Activated T-helper 1 cell treated with anti-CD3 and anti-CD28 coated beads, Interleukin-12 subunit alpha, Interleukin-12 subunit beta, Interleukin-2, Interleukin-4 antibody, amounts not matched to agents 30 ng/mL and 10 ng/mL and 1 ng/mL, durations not matched to agents 14 hours and 24 hours and 36 hours (primary cell): Measurements from ENCODE around the gene LMF1. TPM values are rescaled to one million over a fixed set of nuclear protein-coding genes. Genes with fewer than 3 reads are reported as not detected.
"Not testable (repeated sequence)": the region's sequence is repeated elsewhere in the genome, so short reads cannot be mapped to it uniquely, and the experiment has no call there.

ENCODE experiments used
- DNase-seq: peaks from one replicate; pipeline ENCODE4 v3.0.0; 2021; ENCODE audit warnings: low spot score
- H3K27ac Mint-ChIP-seq: one replicate; pipeline ENCODE4 v1.8.0; 2021; ENCODE audit warnings: mild to moderate bottlenecking, mixed read lengths
- H3K27me3 Mint-ChIP-seq: one replicate; pipeline ENCODE4 v1.8.0; 2022; ENCODE audit warnings: mild to moderate bottlenecking, moderate library complexity, mixed read lengths; ENCODE audit not compliant: insufficient read depth
- H3K36me3 Mint-ChIP-seq: one replicate; pipeline ENCODE4 v1.8.0; 2021; ENCODE audit warnings: low read depth, mixed read lengths
- H3K4me1 Mint-ChIP-seq: one replicate; pipeline ENCODE4 v1.8.0; 2021; ENCODE audit warnings: low read depth, mixed read lengths
- H3K4me3 Mint-ChIP-seq: one replicate; pipeline ENCODE4 v1.8.0; 2021; ENCODE audit warnings: mild to moderate bottlenecking, moderate library complexity, mixed read lengths
- H3K9me3 Mint-ChIP-seq: one replicate; pipeline ENCODE4 v1.8.0; 2021; ENCODE audit warnings: mixed read lengths
- intact Hi-C: fragments of 100-400 bp; cut with micrococcal nuclease; formaldehyde crosslinking; loops from one replicate; pipeline ENCODE4 v1.15.1; 2024
- total RNA-seq: library from RNA; stranded (reverse); gene quantifications from 2 replicates; pipeline ENCODE4 v1.2.3, GENCODE V29; 2022

Gene LMF1
- total RNA-seq, 1 donor from 2014 or later = 10.4 TPM

DNA sequence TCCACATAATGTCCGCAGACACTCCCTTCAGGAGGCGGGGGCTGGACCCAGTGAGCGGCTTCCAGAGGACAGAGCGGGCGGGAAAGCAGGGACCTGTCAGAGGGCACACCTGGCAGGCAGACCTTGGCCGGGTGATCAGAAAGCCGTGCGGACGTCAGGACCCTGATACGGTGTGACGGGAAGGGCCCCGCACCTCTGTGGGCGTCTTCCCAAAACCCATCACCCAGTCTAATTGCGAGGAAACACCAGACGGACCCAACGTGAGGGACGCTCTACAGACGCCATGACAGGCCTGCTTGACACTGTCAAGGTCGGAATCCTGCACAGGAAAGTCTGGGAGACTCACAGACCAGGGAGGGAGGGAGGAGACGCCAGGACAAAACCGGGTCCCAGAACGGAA is 8.4 kb downstream of the LMF1 start:
- H3K9me3 Mint-ChIP-seq = peaks cover 4% of the 10 kb centered on the region
- no peak overlapping the region for H3K27ac Mint-ChIP-seq
- no peak for DNase-seq
- peaks cover 11% of the 10 kb centered on the region for H3K36me3 Mint-ChIP-seq
- H3K27me3 Mint-ChIP-seq = no peaks in the 10 kb centered on the region
- no peak overlapping the region for H3K4me3 Mint-ChIP-seq
- intact Hi-C loops = no loop called here
- H3K4me1 Mint-ChIP-seq = peaks cover 19% of the 10 kb centered on the region

DNA sequence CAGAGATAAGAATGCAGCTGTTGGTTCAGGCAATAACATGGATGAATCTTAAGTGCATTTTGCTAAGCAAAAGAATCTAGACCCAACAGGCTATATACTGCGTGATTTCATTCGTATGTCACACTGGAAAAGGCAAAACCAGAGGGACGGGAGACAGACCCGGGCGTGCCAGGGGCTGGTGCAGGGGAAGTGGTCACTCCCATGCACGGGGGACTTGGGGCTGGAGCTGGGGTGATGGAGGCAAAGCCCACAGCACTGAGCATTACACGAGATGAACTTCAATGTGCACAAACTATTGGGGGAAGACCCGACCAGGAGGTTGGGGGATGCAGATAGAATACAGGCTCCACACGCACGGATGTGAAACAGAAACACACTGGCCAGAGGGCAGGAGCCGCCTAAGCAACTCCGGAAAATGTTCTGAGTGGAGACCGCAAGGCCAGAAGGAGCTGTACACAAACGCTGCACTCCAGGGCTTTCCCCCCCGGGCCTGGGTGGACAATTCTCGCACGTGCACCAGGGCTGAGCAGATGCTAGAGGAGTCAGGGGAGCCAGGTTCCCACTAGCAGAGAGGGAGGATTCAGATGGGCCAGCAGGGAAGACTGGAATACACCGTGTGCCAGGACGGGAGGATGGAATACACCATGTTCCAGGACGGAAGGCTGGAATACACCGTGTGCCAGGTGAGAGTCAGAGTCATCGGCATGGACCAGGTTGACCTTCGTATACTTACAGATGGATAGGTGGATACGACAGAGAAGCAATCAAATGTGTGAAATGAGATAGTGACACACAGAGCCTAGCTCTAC is 11.3 kb downstream of the LMF1 start:
- Mint-ChIP-seq H3K4me3 (no peak overlapping the region), H3K36me3 (no peaks in the 10 kb centered on the region), H3K9me3 (no peaks in the 10 kb centered on the region), H3K27me3 (no peaks in the 10 kb centered on the region), H3K4me1 (peaks cover 14% of the 10 kb centered on the region), H3K27ac (no peak overlapping the region)
- no peak for DNase-seq
- intact Hi-C loops = no loop called here

- H3K9me3 Mint-ChIP-seq, H3K27me3 Mint-ChIP-seq, H3K36me3 Mint-ChIP-seq, DNase-seq, H3K4me1 Mint-ChIP-seq, intact Hi-C loops, H3K4me3 Mint-ChIP-seq, H3K27ac Mint-ChIP-seq: not testable (repeated sequence)
These were observed 15.0 kb downstream of the LMF1 start for GRCh38 chr16:955766-956165.

GRCh38 chr16:953818-954217 is 17.0 kb downstream of the LMF1 start:
- H3K27ac Mint-ChIP-seq, H3K4me1 Mint-ChIP-seq, H3K9me3 Mint-ChIP-seq, H3K27me3 Mint-ChIP-seq, DNase-seq, H3K4me3 Mint-ChIP-seq, H3K36me3 Mint-ChIP-seq, intact Hi-C loops: not testable (repeated sequence)

DNA sequence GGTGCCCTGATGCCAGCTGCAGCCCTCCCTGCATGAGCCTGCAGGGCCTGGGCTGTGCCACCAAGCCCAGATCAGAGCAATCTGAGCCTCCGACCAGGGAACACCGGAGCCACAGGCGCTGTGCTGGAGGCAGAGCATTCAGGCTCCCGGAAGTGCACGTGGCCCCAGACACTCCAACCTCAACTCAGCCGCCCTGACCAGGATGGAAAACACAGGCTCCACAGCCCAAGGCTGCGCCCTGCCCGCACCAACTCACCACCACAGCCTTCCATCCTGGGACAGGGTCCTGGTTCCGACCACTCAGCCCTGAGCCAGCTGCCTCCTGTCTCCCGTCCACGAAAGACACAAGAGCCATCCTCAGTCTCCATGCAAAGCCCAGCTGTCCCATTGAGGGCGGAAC is 18.5 kb downstream of the LMF1 start:
- Mint-ChIP-seq H3K4me3 (no peak overlapping the region), H3K27ac (no peak overlapping the region), H3K36me3 (peaks cover 9% of the 10 kb centered on the region), H3K27me3 (no peaks in the 10 kb centered on the region), H3K9me3 (no peaks in the 10 kb centered on the region), H3K4me1 (no peaks in the 10 kb centered on the region)
- intact Hi-C loops = no loop called here
- DNase-seq = no peak

- Mint-ChIP-seq H3K4me1 (no peaks in the 10 kb centered on the region), H3K27ac (no peak overlapping the region), H3K9me3 (no peaks in the 10 kb centered on the region), H3K4me3 (no peak overlapping the region), H3K27me3 (no peaks in the 10 kb centered on the region), H3K36me3 (peaks cover 9% of the 10 kb centered on the region)
- intact Hi-C loops = no loop called here
- no peak for DNase-seq
These were observed 19.0 kb downstream of the LMF1 start for GRCh38 chr16:951660-952301.

GRCh38 chr16:950733-951573 is 19.8 kb downstream of the LMF1 start:
- DNase-seq, H3K27me3 Mint-ChIP-seq, H3K36me3 Mint-ChIP-seq, H3K4me1 Mint-ChIP-seq, H3K27ac Mint-ChIP-seq, intact Hi-C loops, H3K9me3 Mint-ChIP-seq, H3K4me3 Mint-ChIP-seq: not testable (repeated sequence)

GRCh38 chr16:948767-949166 is 22.0 kb downstream of the LMF1 start:
- H3K27ac Mint-ChIP-seq, H3K4me3 Mint-ChIP-seq, H3K4me1 Mint-ChIP-seq, H3K9me3 Mint-ChIP-seq, H3K27me3 Mint-ChIP-seq, H3K36me3 Mint-ChIP-seq, intact Hi-C loops, DNase-seq: not testable (repeated sequence)

- DNase-seq, H3K27ac Mint-ChIP-seq, H3K27me3 Mint-ChIP-seq, H3K9me3 Mint-ChIP-seq, intact Hi-C loops, H3K4me3 Mint-ChIP-seq, H3K36me3 Mint-ChIP-seq, H3K4me1 Mint-ChIP-seq: not testable (repeated sequence)
These were observed 22.9 kb downstream of the LMF1 start for GRCh38 chr16:947922-948303.

DNA sequence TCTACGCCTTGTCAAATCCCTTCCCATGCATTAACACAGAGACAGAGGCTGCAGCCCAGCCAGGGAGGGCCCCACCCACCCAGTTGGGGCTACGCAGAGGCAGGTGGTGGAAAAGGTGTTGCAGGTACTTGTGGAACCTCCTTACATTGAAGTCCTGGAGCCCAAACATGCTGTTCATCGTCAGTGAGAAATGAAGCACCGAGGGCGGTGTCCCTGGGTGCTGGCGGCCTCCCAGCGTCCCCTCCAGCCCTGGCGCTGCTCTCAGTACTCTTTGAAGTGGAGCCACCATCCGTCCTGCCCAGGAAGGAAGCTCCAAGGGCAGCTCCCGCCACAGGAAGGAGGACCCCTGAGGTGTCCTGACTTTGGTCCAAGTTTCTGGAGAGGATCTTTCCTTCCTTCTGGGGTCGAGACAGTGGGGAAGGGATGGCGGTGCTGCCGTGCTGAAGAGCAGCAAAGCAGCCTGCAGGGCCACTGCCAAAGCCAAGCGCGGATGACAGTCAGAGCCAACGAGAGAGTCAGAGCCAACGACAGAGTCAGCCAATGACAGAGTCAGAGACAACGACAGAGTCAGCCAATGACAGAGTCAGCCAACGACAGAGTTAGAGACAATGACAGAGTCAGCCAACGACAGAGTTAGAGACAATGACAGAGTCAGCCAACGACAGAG is 23.4 kb downstream of the LMF1 start:
- intact Hi-C loops = no loop called here
- Mint-ChIP-seq H3K36me3 (peaks cover 11% of the 10 kb centered on the region), H3K27me3 (no peaks in the 10 kb centered on the region), H3K4me3 (no peak overlapping the region), H3K27ac (no peak overlapping the region), H3K4me1 (no peaks in the 10 kb centered on the region), H3K9me3 (peaks cover 8% of the 10 kb centered on the region)
- DNase-seq = no peak

DNA sequence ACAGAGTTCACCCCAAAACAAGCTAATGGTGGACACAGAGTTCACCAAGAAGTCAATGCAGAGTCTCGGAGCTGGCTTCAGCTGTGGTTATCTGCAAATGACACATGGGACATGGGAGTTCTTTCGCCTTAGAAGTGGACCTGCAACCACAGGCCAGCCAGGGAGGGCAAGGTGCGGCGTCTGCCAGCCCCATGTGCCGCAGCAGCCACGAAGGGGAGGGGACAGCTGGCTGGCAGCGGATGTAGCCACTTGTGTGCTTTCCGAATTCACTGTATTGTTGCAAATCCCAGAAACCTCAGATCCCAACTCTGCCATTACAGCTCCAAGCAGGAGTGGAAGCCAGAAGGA is 24.8 kb downstream of the LMF1 start:
- no peak overlapping the region for H3K4me3 Mint-ChIP-seq
- H3K36me3 Mint-ChIP-seq = peaks cover 15% of the 10 kb centered on the region
- DNase-seq = no peak
- intact Hi-C loops = no loop called here
- H3K27me3 Mint-ChIP-seq = no peaks in the 10 kb centered on the region
- no peaks in the 10 kb centered on the region for H3K4me1 Mint-ChIP-seq
- H3K9me3 Mint-ChIP-seq = peaks cover 21% of the 10 kb centered on the region
- no peak overlapping the region for H3K27ac Mint-ChIP-seq

DNA sequence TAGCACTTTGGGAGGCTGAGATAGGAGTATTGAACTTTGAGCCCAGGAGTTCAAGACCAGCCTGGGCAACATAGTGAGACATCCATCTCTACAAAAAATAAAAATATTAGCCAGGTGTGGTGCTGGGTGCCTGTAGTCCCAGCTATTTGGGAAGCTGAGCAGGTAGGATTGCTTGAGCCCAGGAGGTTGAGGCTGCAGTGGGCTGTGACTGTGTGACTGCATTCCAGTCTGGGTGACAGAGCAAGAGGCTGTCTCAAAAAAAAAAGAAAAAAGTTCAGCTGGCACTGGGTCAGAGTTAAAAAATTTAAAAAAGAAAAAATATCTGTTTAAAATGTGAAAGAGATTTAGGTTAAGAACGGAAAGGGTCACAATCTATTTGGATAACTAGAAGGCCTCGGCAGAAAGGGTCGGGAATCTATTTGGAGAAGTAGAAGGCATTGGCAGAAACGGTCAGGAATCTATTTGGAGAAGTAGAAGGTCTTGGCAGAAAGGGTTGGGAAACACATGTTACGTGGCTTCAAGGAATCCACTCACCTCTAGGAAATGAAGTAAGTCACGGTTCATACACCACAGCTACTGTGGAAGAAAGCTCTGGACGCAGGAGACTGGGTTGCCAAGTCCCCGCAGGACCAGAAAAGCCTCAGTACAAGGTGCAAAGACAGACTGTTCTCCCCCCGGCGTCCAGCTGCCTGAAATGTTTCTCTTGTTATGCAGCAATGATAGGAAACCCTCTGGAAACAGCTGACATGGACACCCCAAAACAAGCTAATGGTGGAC is 25.3 kb downstream of the LMF1 start:
- Mint-ChIP-seq H3K27me3 (no peaks in the 10 kb centered on the region), H3K4me1 (no peaks in the 10 kb centered on the region), H3K4me3 (no peak overlapping the region), H3K9me3 (peaks cover 21% of the 10 kb centered on the region), H3K27ac (no peak overlapping the region), H3K36me3 (peaks cover 18% of the 10 kb centered on the region)
- intact Hi-C loops = no loop called here
- no peak for DNase-seq
